GM12865 (cell line): ENCODE measurements around the gene ZP4.

ENCODE experiments used
- DNase-seq: peaks from one replicate; pipeline ENCODE4 v3.0.0; 2010; ENCODE audit warnings: low read depth
- H3K4me3 ChIP-seq: 2 replicates; pipeline ENCODE4 v1.5.1; 2011; ENCODE audit warnings: mild to moderate bottlenecking, low read depth, low read length, control low read depth
- TF ChIP-seq, protein P1 (sequence below): IDR thresholded peaks from 2 replicates; pipeline ENCODE4 v1.5.1; 2011; ENCODE audit warnings: low read length, control low read depth, low read depth, inconsistent platforms; ENCODE audit not compliant: insufficient read depth; ENCODE audit errors: missing control alignments

ZP4 gene

GRCh38 chr1:237834461-237834860 lies 56.3 kb downstream of the ZP4 start:
- H3K4me3 ChIP-seq = no peak overlapping the region
- TF ChIP-seq, protein P1, sequence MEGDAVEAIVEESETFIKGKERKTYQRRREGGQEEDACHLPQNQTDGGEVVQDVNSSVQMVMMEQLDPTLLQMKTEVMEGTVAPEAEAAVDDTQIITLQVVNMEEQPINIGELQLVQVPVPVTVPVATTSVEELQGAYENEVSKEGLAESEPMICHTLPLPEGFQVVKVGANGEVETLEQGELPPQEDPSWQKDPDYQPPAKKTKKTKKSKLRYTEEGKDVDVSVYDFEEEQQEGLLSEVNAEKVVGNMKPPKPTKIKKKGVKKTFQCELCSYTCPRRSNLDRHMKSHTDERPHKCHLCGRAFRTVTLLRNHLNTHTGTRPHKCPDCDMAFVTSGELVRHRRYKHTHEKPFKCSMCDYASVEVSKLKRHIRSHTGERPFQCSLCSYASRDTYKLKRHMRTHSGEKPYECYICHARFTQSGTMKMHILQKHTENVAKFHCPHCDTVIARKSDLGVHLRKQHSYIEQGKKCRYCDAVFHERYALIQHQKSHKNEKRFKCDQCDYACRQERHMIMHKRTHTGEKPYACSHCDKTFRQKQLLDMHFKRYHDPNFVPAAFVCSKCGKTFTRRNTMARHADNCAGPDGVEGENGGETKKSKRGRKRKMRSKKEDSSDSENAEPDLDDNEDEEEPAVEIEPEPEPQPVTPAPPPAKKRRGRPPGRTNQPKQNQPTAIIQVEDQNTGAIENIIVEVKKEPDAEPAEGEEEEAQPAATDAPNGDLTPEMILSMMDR = no peak
- no peak for DNase-seq

GRCh38 chr1:237834048-237834447 lies 56.7 kb downstream of the ZP4 start:
- H3K4me3 ChIP-seq = no peak overlapping the region
- TF ChIP-seq, protein P1 = no peak
- no peak for DNase-seq

DNA sequence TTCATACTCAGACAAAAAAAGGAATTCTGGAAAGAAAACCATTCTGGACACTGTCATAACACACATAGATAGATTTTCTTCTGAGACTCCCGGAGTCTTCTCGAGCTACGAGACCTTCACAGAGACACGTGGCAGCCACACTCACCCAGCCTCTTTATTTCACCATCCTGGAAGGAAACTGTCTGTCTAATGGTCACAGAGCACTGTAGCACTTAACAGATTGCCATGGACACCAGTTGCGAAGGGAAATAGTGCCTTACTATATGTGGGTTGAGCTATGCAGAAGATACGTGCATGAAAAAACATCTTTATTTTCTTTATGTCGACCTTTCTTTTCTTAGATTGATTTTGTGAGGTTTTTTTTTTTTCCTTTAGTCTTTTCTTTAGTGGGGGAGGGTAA lies 57.9 kb downstream of the ZP4 start:
- no peak for DNase-seq
- H3K4me3 ChIP-seq = no peak overlapping the region
- TF ChIP-seq, protein P1 = no peak
